GM10248 (cell line): Measurements from ENCODE around the gene HEATR9.

Experiments
- CTCF ChIA-PET: fragments of 300-600 bp; sonication (Branson Sonifier 250); formaldehyde crosslinking; extraction: SDS; loops from one replicate; lab custom pipeline; 2021; ENCODE audit warnings: antibody characterized with exemption; lab: Yijun Ruan, JAX
- POLR2A ChIA-PET: fragments of 350-650 bp; sonication (Branson Sonifier 250); formaldehyde crosslinking; extraction: SDS; loops from one replicate; lab custom pipeline; 2020; ENCODE audit warnings: antibody characterized with exemption; lab: Yijun Ruan, JAX
- DNase-seq: peaks from one replicate; pipeline ENCODE4 v3.0.0; 2012; ENCODE audit errors: extremely low spot score
- TF ChIP-seq, protein P1 (sequence below): IDR thresholded peaks from 2 replicates; pipeline ENCODE4 v1.5.1; 2012; ENCODE audit warnings: mild to moderate bottlenecking, low read depth; ENCODE audit errors: extremely low read depth, missing control alignments, control extremely low read depth

Gene HEATR9

GRCh38 chr17:35889818-35890773 is 21.4 kb upstream of the HEATR9 start:
- POLR2A ChIA-PET = interaction anchor here (0.8 kb wide), 1 partner anchor 9 kb away, joined by 4 read pairs; no protein-coding TSS in a partner anchor
- CTCF ChIA-PET = interaction anchor here (1.1 to 4.4 kb wide), 4 partner anchors 10 to 42 kb away, joined by 3 to 17 read pairs (median 4); partner anchors contain the start of gene CCL5
- TF ChIP-seq, protein P1, sequence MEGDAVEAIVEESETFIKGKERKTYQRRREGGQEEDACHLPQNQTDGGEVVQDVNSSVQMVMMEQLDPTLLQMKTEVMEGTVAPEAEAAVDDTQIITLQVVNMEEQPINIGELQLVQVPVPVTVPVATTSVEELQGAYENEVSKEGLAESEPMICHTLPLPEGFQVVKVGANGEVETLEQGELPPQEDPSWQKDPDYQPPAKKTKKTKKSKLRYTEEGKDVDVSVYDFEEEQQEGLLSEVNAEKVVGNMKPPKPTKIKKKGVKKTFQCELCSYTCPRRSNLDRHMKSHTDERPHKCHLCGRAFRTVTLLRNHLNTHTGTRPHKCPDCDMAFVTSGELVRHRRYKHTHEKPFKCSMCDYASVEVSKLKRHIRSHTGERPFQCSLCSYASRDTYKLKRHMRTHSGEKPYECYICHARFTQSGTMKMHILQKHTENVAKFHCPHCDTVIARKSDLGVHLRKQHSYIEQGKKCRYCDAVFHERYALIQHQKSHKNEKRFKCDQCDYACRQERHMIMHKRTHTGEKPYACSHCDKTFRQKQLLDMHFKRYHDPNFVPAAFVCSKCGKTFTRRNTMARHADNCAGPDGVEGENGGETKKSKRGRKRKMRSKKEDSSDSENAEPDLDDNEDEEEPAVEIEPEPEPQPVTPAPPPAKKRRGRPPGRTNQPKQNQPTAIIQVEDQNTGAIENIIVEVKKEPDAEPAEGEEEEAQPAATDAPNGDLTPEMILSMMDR = no peak
- DNase-seq = no peak

- CTCF ChIA-PET = interaction anchor here (1.5 to 4.4 kb wide), 3 partner anchors 9 to 41 kb away, joined by 3 to 17 read pairs (median 4); partner anchors contain the start of gene CCL5
- TF ChIP-seq, protein P1 = no peak
- DNase-seq = no peak
- POLR2A ChIA-PET = no interaction called here
Measured at GRCh38 chr17:35889241-35889640, 20.6 kb upstream of the HEATR9 start.

DNA sequence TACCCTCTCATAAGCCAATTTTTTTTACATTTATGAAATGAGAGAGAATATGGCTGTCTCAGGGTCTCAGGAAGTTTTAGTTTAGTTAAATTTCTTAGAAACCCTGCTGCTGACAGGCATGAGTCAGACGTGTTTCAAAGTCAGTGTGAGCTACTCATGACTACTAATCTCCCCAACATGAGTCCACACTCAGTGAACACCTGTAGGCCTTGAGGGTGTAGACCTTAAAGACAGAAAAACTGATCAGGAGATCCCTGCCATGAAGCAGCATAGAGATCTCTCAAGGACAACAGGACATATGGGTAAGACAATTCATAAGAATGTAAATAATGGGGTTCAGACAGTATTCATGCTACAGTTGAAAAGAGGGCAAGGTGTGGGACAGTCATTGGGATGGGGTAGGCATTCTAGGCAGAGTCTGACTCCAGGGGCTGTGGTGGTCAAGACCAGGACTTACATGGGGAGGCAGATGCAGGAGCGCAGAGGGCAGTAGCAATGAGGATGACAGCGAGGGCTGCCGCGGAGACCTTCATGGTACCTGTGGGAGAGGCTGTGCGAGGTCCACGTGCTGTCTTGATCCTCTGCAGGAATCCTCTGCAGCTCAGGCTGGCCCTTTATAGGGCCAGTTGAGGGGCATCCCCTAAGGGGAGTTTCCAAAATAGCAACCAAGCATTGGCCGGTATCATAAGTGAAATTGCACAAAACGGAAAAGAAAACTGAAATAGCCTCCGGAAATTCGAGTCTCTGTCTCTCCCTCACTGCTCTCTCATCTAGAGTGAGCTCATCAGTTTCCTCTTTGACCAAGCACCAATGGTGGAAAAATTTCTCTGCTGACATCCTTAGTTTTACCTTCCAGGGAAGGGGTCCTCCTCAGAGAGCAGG is 11.3 kb upstream of the HEATR9 start, which contains the start of gene CCL5:
CCL5 (minus strand) TSS at position 588 of the 882 bp plus-strand sequence.
- POLR2A ChIA-PET = interaction anchor here (0.6 to 2.0 kb wide), 6 partner anchors 9 to 113 kb away, joined by 3 to 12 read pairs (median 4); no protein-coding TSS in a partner anchor
- TF ChIP-seq, protein P1 = no peak
- CTCF ChIA-PET = interaction anchor here (1.2 to 5.7 kb wide), 7 partner anchors 9 to 192 kb away, joined by 3 to 24 read pairs (median 9); no protein-coding TSS in a partner anchor
- DNase-seq = peak; percentile 87

DNA sequence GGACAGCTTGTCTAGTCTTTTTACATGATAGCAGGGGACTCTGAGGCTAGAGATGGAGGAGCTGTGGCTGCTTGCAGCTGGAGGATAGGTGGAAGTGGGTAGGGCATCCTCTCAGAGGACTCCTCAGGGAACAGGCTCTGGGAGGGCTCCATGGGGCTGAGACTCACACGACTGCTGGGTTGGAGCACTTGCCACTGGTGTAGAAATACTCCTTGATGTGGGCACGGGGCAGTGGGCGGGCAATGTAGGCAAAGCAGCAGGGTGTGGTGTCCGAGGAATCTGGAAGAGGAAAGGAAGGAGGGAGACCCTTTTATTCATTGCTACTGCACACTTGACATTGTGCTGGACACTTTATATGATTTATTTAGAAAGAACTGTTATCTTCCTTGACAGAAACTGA is 9.7 kb upstream of the HEATR9 start:
- TF ChIP-seq, protein P1 = no peak
- ChIA-PET POLR2A (no interaction called here), CTCF (interaction anchor here (0.9 to 5.7 kb wide), 7 partner anchors 11 to 194 kb away, joined by 3 to 24 read pairs (median 4); partner anchors contain the start of gene TAF15)
- no peak for DNase-seq

GRCh38 chr17:35877345-35878029 is 8.8 kb upstream of the HEATR9 start:
- ChIA-PET POLR2A (no interaction called here), CTCF (interaction anchor here (0.9 to 5.7 kb wide), 6 partner anchors 12 to 114 kb away, joined by 3 to 24 read pairs (median 4); partner anchors contain the start of gene TAF15)
- TF ChIP-seq, protein P1 = no peak
- no peak for DNase-seq
